Measurements from ENCODE around the gene PNP.

- TF ChIP-seq CTCF (conservative IDR thresholded peaks at IDR 0.05; ENCODE audit: low read length) (no peak), EZH2phosphoT487 (IDR thresholded peaks at IDR 0.05; ENCODE audit: borderline replicate concordance, low read depth, low read length) (no peak)
Observed at GRCh38 chr14:20446889-20447288, 22.3 kb upstream of the PNP start.

All from OCI-LY7 (cell line).